PC-9 (cell line): Measurements from ENCODE around the gene EIF4ENIF1.

ENCODE experiments used
- EZH2 ChIP-seq: fragments of 200-600 bp; sonication (generic); IDR thresholded peaks from 2 replicates; pipeline ENCODE4 v1.8.0; 2017; ENCODE audit warnings: antibody characterized with exemption, low read depth
- TF ChIP-seq, protein P1 (sequence below): fragments of 200-600 bp; sonication (generic); conservative IDR thresholded peaks from 2 replicates; pipeline ENCODE4 v1.6.1; 2017; ENCODE audit warnings: mixed run types, antibody characterized with exemption, mild to moderate bottlenecking, moderate library complexity

DNA sequence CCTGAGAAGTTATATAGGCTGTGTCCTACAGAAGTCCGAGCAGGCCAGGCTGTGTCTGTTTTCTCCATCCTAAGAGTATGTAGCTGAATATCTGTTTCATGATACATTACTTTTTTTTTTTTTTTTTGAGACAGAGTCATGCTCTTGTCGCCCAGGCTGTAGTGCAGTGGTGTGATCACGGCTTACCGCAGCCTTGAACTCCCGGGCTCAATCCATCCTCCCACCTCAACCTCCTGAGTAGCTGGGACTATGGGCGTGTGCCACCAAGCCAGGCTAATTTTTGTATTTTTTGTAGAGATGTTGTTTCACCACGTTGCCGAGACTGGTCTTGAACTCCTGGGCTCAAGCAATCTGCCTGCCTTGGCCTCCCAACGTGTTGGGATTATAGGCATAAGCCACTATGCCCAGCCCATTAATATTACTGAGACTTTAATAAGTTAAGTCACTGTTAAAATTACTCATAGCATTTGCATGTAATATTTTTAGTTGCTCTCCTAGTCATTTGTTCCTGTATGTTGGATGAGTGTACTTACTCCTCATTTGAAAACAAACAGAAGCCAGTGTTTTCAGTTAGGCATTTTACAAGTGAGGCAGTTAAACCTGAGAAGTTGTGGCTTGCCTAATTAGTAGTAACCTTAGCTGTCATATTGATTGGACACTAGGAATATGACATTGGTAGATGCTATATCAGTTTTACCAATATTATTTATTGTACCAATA is 64.2 kb downstream of the EIF4ENIF1 start:
- TF ChIP-seq, protein P1, sequence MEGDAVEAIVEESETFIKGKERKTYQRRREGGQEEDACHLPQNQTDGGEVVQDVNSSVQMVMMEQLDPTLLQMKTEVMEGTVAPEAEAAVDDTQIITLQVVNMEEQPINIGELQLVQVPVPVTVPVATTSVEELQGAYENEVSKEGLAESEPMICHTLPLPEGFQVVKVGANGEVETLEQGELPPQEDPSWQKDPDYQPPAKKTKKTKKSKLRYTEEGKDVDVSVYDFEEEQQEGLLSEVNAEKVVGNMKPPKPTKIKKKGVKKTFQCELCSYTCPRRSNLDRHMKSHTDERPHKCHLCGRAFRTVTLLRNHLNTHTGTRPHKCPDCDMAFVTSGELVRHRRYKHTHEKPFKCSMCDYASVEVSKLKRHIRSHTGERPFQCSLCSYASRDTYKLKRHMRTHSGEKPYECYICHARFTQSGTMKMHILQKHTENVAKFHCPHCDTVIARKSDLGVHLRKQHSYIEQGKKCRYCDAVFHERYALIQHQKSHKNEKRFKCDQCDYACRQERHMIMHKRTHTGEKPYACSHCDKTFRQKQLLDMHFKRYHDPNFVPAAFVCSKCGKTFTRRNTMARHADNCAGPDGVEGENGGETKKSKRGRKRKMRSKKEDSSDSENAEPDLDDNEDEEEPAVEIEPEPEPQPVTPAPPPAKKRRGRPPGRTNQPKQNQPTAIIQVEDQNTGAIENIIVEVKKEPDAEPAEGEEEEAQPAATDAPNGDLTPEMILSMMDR, result no peak
- no peak for TF ChIP-seq EZH2
